GM18502 (cell line): ENCODE data around the gene LCAT.
A peak's percentile ranks its signal among the peaks of the same experiment; 100 is the strongest.

Source experiments
- ATAC-seq: cut with Tn5 transposase; IDR thresholded peaks from one replicate; pipeline ENCODE4 v1.9.1; 2021; ENCODE audit warnings: mild to moderate bottlenecking; ENCODE audit not compliant: unreplicated experiment, poor library complexity

The LCAT gene

DNA sequence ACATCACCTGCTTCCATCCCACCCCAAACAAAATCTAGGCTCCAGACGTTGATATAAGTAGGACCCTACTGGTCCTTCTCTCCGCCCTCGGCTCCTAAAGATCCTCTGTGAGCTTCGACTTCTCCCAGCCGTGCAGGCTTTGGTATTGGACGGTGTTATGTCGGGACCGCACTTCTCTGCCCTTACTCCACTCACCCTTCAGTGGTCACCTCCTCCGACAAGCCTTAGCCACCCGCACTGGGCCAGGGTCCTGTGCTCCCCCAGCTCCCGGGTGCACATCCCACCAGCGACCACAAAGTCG lies 8.9 kb downstream of the LCAT start:
- no peak for ATAC-seq

DNA sequence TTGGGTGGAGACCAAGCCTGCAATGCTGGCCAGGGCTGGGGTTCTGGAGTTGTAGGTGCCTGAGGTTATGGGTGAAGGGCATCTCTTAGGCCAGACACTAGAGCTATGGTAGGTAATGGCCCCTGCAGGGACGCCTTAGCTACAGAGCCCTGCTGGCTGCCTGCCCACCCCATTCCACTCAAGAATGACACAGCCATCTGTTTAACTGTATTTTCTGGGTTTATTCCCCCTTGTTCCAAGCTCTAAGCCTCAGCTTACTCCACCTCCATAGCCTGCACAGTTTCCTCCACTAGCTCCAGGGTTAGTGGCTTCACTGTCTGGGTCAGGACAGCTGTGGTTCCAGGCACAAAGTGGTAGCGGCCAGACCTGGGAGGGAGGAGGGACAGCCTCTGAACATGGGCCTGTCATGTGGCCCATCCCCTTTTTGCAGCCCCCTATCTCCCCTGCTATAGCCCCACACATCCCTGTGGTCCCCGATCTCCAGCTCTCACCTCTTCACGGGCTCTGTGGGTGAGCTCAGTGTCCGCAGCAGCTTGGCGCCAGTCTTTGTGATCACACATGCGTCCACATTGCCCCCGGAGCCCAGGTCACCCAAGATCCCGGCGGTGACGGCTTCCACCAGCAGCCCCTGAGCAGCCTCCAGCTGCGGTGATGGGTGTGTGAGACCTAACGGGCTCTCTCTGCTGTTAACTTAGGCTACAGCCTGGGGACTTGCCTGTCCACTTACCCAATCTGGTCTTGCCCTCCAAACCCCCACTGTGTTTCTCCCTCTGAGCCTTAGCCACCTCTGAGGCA lies 9.4 kb downstream of the LCAT start:
- ATAC-seq: no peak

DNA sequence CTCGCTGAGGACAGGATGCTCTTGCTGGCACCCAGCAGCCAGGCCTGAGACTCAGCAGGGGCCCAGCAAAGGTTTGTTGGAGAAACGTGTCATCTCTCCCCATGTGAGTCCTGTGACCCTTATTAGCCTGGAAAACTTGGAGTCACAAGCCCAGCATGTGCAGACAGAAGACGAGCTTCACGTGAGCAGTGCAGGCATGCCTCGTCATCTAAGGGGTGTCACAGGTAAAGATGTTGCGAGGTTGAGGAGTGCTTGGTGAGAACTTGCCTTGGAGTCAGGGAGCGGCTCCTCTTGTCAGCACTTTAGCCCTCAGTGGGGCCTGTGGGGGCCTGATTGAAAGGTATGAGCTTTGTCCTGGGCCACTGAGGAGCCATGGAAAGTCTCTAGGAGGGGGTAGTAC lies 10.1 kb downstream of the LCAT start:
- no peak for ATAC-seq

DNA sequence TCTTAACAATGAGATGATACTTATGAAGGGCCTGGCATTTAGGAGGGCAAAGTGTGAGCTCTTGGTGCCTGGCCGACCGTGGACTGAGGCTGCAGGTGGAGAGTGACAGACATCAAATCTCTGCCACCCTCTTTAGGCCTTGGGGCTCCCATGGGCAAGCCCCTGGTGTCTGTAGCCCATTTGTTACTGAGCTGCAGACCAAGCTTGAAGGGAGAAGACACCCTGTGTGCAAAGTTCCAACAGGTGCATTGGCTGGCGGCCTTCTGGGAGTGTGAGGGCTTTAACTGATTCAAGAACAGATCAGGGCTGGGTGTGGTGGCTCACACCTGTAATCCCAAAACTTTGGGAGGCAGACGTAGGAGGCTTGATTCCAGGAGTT lies 11.5 kb downstream of the LCAT start:
- ATAC-seq: no peak

DNA sequence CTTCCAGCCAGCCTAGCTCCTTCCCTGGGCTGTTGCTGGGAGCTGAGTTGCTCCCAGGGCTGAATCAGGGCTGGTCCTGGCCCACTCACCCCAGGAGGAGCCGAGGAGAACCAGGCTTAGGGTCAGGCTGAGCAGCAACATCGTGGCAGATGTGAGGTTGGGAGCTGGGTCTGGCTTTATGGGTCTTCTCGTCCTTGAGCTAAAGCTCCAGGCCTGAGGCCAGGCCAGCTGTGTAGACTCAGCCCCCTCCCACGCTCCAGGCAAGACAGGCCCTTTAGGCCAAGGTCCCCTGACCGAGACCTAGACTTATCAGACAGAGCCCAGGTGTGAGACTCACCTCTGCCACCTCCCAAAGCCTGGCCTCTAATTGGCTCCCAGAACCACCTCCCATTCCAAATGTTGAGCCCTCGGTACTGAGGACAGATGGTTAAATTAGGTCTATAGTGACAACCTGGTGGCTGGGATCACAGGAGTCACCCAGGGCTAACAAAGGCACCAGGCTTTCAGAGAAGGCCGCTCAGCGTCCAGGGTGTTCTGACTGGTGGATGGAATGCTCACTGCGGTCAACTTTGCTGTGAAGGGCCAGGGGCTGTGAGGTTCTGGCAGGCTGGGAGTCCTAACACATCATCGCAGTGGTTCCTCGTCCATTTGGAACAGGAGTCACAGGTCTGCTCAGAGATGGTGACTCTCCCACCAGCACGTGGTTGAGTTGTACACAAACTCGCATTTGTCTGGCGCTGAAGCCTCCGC lies 12.0 kb downstream of the LCAT start, which contains the start of gene CTRL:
Gene CTRL, minus strand, starts transcription at position 151 of the 750 bp plus-strand sequence. Its CDS starts 10 bp downstream, at position 141.
- ATAC-seq: no peak

DNA sequence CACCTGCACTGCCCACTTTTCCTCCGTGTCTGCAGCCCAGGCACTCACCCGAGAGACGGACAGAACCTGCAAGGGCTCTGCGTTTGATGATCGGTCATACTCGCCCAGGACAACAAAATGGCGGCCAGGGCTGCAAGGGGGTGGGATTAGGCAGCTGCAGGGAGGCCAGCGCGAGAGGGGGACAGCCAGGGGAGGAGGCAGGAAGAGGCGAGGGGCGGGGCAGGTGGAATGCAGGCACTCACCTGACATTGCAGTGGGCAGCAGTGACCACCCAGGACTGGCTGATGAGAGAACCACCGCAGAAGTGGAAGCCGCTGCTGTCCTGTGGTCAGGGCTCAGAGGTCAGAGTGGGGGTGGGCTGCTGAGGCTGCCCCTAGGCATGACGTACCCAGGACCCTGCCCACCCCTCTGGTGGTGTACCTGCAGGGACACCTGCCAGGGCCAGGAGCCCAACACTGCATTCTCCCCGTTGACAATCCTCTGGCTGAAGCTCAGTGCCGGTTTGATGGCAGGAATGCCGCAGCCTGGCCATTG lies 13.2 kb downstream of the LCAT start:
- no peak for ATAC-seq

DNA sequence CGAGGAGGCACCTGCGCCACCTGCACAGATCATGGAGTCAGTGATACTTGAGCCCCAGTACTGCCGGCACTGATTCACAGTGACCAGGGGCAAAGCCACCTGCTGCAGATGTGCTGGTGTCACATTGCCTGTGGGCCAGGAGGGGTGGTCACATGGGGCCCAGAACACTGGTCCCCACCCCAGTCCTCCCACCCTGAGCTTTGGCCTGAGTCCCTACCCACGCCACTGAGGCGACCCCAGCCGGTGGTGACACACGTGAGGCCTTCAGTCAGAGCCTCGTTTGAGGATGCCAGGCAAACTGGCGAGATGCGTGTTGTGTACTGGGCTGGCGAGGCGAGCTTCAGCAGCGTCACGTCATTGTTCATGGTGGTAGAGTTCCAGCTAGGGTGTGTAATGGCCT lies 13.7 kb downstream of the LCAT start:
- ATAC-seq: no peak

DNA sequence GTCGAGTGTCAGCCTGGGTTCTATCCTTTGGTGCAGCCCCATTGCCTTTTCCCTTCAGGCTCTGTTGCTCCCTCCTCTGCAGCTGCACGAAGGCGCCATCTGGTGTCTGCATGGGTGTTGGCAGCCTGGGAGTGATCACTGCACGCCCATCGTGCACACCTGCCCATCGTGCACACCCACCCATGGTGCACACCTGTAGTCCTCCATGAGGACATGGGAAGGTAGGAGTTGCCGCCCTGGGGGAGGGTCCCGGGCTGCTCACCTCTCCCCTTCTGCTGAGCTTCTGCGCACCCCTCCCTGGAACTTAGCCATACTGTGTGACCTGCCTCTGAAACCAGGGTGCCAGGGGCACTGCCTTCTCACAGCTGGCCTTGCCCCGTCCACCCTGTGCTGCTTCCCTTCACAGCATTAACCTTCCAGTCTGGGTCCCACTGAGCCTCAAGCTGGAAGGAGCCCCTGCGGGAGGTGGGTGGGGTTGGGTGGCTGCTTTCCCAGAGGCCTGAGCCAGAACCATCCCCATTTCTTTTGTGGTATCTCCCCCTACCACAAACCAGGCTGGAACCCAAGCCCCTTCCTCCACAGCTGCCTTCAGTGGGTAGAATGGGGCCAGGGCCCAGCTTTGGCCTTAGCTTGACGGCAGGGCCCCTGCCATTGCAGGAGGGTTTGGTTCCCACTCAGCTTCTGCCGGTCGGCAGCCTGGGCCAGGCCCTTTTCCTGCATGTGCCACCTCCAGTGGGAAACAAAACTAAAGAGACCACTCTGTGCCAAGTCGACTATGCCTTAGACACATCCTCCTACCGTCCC lies 15.2 kb downstream of the LCAT start:
- ATAC-seq: peak; percentile 62

DNA sequence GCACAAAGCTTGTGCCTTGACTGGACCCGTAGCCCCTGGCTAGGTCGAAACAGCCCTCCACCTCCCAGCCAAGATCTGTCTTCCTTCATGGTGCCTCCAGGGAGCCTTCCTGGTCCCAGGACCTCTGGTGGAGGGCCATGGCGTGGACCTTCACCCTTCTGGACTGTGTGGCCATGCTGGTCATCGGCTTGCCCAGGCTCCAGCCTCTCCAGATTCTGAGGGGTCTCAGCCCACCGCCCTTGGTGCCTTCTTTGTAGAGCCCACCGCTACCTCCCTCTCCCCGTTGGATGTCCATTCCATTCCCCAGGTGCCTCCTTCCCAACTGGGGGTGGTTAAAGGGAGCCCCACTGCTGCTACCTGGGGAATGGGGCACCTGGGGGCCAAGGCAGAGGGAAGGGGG lies 15.8 kb downstream of the LCAT start:
- no peak for ATAC-seq

DNA sequence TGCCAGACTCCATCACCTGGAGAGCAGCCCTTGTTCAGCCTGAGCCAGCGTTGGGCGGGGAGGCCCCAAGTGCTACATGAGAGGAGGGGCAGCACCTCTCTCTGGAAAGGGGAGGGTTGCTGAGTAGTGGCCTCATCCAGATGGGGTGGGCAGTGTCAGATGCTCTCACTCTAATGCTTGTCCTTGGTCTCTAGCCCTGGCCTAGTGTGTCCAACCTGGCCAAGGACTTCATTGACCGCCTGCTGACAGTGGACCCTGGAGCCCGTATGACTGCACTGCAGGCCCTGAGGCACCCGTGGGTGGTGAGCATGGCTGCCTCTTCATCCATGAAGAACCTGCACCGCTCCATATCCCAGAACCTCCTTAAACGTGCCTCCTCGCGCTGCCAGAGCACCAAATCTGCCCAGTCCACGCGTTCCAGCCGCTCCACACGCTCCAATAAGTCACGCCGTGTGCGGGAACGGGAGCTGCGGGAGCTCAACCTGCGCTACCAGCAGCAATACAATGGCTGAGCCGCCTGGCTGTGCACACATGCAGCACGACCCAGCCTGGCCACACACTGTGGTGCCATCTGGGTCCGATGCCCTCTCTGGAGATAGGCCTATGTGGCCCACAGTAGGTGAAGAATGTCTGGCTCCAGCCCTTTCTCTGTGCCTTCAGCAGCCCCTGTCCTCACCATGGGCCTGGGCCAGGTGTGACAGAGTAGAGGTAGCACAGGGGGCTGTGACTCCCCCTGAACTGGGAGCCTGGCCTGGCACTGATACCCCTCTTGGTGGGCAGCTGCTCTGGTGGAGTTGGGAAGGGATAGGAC lies 16.6 kb downstream of the LCAT start:
- no peak for ATAC-seq

DNA sequence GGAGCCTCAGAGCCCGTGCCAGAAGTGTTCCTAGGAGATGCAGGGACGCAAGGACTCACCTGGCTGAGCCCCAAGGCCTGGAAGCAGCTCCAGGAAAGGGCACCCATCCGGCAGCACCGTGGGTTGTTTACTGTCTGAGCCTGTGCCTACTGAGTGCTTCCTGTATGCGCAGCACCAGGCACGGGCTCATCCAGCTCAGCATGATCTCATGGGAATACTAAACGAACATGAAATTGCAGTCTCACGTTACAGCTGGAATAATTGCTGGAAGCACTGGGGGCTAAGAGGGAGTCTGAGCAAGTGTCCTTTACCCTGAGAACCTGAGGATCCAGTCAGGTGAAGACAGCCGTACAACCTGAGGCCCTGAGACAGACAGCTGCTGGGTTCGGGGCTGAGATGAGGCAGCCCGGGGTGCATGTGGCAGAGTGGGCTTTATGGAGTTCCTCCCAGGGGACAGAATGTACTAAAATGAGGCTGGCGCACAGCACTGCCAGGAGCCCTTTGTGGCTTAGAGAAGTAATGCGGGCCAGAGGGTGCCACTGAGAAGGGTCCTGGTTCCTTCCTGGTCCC lies 17.7 kb downstream of the LCAT start:
- ATAC-seq: no peak

DNA sequence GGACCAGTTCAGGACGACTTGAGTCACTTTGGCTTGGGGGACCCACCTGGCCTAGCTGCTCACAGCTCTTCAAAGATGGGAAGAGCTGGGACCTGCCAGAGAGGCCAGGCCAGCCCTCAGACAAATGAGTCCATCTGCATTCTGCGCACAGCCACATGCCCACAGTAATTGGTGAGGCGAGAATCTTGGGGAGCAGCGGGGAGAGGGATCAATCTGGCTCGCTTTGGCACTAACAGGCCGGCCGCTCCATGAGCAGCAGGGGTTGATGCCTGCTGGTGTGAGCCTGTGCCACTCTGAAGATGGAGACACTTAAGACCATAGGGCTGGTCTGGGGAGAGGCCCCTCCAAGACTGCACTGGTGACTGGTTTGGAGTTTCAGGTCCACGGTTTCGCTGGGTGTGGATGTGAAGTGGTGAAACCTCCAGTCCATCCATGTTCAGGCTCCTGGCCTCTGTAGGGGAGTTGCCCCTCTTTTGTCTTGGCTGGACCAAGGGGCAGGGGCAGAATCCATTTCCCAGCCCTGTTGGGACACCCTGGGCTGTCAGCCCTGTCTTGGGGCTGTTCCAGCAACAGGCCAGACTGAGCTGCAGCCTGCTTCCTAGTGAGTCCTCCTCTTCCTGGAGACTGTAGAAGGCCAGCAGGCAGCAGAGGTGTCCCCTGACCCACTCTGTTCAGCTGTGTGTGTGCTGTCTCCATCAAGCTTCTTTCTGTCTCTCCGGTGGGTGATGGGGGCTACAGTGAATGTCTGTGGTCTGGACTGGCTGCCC lies 19.6 kb downstream of the LCAT start:
- no peak for ATAC-seq

DNA sequence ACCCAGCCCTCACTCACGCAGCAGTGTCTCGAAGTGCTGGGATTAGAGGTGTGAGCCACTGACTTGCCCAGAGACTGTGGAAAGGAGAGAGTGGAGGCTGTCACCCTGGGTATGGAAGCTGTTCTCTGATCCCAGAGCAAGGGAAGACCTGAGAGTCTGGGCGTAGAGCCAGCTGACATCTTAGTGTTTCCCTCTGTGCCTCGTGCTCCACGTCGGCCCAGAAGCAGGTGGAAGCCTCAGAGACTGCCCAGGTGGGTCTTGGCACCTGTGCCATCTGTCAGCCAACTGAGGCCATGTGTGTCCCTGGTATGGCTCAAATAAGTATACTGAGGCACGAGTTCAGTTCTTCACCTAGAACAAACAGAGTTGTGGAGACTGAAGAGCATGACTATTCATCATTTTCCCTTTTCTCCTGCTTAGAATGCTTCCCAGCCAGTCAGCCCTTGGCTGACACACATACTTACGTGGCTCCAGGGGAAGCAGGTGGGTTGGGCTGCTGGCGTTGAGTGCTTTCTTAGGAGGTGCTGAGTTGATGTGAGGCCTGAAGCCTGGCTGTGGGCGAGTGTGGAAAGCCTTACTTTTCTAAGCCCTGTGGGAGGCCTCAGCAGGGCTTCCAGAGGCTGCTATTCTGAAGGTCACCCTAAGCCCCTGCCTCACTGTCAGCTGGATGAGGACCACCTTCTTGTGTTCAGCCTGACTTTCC lies 20.4 kb downstream of the LCAT start:
- ATAC-seq: no peak

DNA sequence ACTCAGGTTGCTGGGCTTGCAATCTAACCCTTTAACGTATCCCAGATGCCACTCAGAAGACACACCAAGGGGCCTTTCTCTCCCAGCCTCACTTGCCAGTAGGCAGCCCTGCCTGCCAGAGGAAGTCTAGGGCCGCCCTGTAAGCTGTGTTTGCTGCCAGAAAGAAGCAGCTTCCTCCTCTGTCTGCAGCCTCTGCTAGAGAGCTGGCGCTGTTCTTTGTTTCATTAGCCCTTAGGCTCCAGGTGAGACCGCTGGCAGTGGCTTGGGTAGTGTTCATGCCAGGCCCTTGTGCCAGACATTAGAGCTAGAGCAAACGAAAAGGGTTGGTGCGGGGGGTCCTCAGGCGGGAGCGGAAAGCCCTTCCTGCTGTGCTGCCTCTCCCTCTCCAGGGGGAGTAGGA lies 21.2 kb downstream of the LCAT start:
- ATAC-seq: no peak

DNA sequence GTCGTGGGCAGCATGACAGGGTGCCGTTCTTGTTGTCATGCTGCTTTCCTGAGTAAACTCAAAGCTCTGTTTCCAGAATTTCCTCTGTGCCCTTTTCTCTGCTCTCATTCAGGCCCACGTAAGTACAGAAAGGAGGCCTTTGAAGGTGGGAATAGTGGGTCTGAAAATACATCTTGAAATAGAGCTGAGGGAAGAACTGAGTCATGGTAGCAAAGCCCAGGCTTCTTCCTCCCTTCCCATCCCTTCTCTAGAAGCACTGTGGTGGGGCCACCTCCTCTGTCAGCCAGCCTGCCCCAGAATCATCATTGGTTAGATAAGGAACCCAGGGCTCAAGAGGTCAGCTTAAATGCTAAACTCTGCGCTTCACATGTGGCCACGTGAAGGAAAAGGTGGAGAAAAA lies 21.7 kb downstream of the LCAT start:
- ATAC-seq: no peak

DNA sequence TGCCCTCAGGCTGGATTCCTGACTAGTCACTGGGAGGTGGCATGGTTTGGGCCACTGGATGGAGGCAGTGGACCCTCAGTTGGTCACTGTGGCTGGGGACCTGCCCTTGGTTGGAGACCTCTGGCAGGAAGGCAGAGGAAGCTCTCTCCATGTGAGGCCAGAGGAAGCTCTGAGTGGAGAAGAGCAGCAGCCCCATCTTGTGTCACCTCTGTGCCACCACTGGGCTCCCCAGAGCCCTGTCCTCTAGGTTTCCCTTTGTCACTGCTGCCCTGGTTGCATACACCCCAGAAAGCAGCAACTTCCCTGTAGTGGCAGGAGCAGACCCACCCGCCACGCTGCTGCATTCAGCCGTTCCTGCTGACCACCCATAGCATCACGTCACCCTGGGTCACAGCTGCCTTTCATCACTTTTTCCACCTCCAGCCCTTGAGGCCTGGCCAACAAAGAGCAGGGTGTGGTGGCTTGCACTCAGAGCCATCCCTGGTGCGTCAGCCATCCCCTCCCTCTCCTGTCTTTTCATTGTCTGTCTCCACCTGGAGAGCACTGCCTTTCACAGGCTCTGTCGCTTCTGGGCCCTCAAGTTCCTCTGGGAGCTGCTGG lies 24.2 kb downstream of the LCAT start:
- no peak for ATAC-seq

DNA sequence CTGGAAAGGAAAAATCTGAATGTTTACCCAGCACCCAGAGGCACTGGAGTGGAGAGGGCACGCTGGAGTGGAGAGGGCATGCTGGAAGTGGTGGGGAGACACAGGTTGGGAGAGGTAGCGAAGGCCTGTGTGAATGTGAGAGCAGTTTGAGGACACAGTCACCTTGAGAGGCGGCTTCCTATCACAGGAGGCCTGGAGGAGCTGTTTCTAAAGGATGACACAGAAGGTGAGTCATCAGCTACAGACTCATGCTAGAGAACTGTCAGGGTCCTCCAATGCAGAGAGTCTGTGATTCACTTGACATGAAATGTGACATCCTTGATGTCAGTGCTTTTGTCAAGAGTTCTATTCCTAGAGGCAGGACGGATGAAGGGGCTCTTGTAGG lies 26.1 kb downstream of the LCAT start:
- no peak for ATAC-seq
